Keratinocyte (primary cell): ENCODE results near the gene GLG1. TPM values are rescaled to one million over a fixed set of nuclear protein-coding genes. Genes with fewer than 3 reads are reported as not detected.
"Not testable (repeated sequence)": the region's sequence is repeated elsewhere in the genome, so short reads cannot be mapped to it uniquely, and the experiment has no call there.

ENCODE experiments used
- DNase-seq: peaks from one replicate; pipeline ENCODE4 v3.0.0-alpha.2; 2011; ENCODE audit warnings: low read depth, missing footprints, low spot score
- FAIRE-seq: peaks from 2 replicates; lab custom pipeline; 2011; peaks lifted over from hg19 to GRCh38; lab: Jason Lieb, UNC
- H2AFZ ChIP-seq: 2 replicates; pipeline ENCODE4 v1.6.0; 2012; ENCODE audit warnings: low read length, control low read depth, inconsistent platforms; ENCODE audit not compliant: control insufficient read depth
- H3K27ac ChIP-seq: 2 replicates; pipeline ENCODE4 v1.5.1; 2011; ENCODE audit warnings: low read length; ENCODE audit not compliant: control insufficient read depth, insufficient read depth
- H3K27me3 ChIP-seq: 3 replicates; pipeline ENCODE4 v1.6.0; 2011; ENCODE audit warnings: low read length; ENCODE audit not compliant: control insufficient read depth, insufficient read depth; ENCODE audit errors: extremely low read depth
- H3K36me3 ChIP-seq, 2 experiments: 2 replicates in 1 of 2; 3 replicates in 1 of 2; pipeline ENCODE4 v1.5.1; 2011; ENCODE audit warnings: low read length in 2 of 2, mild to moderate bottlenecking in 1 of 2; ENCODE audit not compliant: control insufficient read depth in 2 of 2, insufficient read depth in 2 of 2; ENCODE audit errors: extremely low read depth in 1 of 2
- H3K4me1 ChIP-seq: 3 replicates; pipeline ENCODE4 v1.5.1; 2011; ENCODE audit warnings: low read length; ENCODE audit not compliant: control insufficient read depth, insufficient read depth; ENCODE audit errors: extremely low read depth
- H3K4me2 ChIP-seq: 3 replicates; pipeline ENCODE4 v1.6.0; 2011; ENCODE audit warnings: low read depth, low read length; ENCODE audit not compliant: control insufficient read depth, insufficient read depth; ENCODE audit errors: extremely low read depth
- H3K4me3 ChIP-seq, 3 experiments: fragments of 200-600 bp in 1 of 3; sonication (generic) in 1 of 3; 2 replicates in 2 of 3; 3 replicates in 1 of 3; pipeline ENCODE4 v1.5.1; 2011 to 2016; ENCODE audit warnings: low read length in 3 of 3, mild to moderate bottlenecking in 3 of 3, control low read depth in 2 of 3, inconsistent platforms in 1 of 3, low read depth in 1 of 3, mixed read lengths in 1 of 3, mixed run types in 1 of 3, moderate library complexity in 1 of 3; ENCODE audit not compliant: control insufficient read depth in 2 of 3, insufficient read depth in 2 of 3; ENCODE audit errors: extremely low read depth in 1 of 3
- H3K79me2 ChIP-seq: 2 replicates; pipeline ENCODE4 v1.6.0; 2012; ENCODE audit warnings: low read length; ENCODE audit not compliant: control insufficient read depth, insufficient read depth
- H3K9ac ChIP-seq: 3 replicates; pipeline ENCODE4 v1.6.0; 2011; ENCODE audit warnings: low read length; ENCODE audit not compliant: control insufficient read depth, insufficient read depth; ENCODE audit errors: extremely low read depth
- H3K9me1 ChIP-seq: 3 replicates; pipeline ENCODE4 v1.6.0; 2011; ENCODE audit warnings: low read length; ENCODE audit not compliant: control insufficient read depth, insufficient read depth; ENCODE audit errors: extremely low read depth
- H3K9me3 ChIP-seq: 2 replicates; pipeline ENCODE4 v1.5.1; 2012; ENCODE audit warnings: low read depth, low read length; ENCODE audit not compliant: control insufficient read depth
- H4K20me1 ChIP-seq: 3 replicates; pipeline ENCODE4 v1.6.0; 2011; ENCODE audit warnings: low read length; ENCODE audit not compliant: control insufficient read depth, insufficient read depth; ENCODE audit errors: extremely low read depth
- dilution Hi-C: fragments of 300-500 bp; cut with MboI; formaldehyde crosslinking; loops from one replicate; pipeline ENCODE4 v1.7.0; 2020; ENCODE audit warnings: low sequenced_read_pairs; ENCODE audit not compliant: extremely low pct_ligation_motif_present
- polyA plus RNA-seq, 5 experiments: library from polyadenylated mRNA; depleted of rRNA in 3 of 5; stranded (reverse) in 3 of 5; stranded (forward) in 1 of 5; unstranded in 1 of 5; fragments of >200 nt; gene quantifications; 1 replicate in 1 of 5; 2 replicates in 3 of 5; 3 replicates in 1 of 5; pipeline versions ENCODE4 v1.2.1 to v1.2.3, GENCODE V29; 2011 to 2012; ENCODE audit warnings: missing spikeins in 2 of 5, low read depth in 1 of 5, low replicate concordance in 1 of 5

The GLG1 gene
- polyA plus RNA-seq, 1 donor (not counting 4 experiments of a cell fraction or from before 2014, with no cell fraction given), result 63.6 TPM

GRCh38 chr16:74410981-74411380 is 195.9 kb downstream of the GLG1 start:
- H3K9me1 ChIP-seq, H4K20me1 ChIP-seq, FAIRE-seq, DNase-seq, H3K36me3 ChIP-seq, H3K4me2 ChIP-seq, H3K4me1 ChIP-seq, H3K27me3 ChIP-seq, H3K4me3 ChIP-seq, H3K9ac ChIP-seq, H3K9me3 ChIP-seq, H2AFZ ChIP-seq, H3K27ac ChIP-seq, dilution Hi-C loops, H3K79me2 ChIP-seq: not testable (repeated sequence)

- H3K9ac ChIP-seq, FAIRE-seq, H3K36me3 ChIP-seq, H3K4me1 ChIP-seq, H3K4me3 ChIP-seq, DNase-seq, H3K79me2 ChIP-seq, H3K27me3 ChIP-seq, dilution Hi-C loops, H3K4me2 ChIP-seq, H3K27ac ChIP-seq, H2AFZ ChIP-seq, H3K9me3 ChIP-seq, H4K20me1 ChIP-seq, H3K9me1 ChIP-seq: not testable (repeated sequence)
Measured at GRCh38 chr16:74410057-74410957, 196.6 kb downstream of the GLG1 start.

GRCh38 chr16:74409185-74409981 is 197.5 kb downstream of the GLG1 start:
- H3K27ac ChIP-seq, H3K4me1 ChIP-seq, H2AFZ ChIP-seq, H4K20me1 ChIP-seq, dilution Hi-C loops, H3K79me2 ChIP-seq, H3K27me3 ChIP-seq, DNase-seq, H3K4me3 ChIP-seq, H3K9ac ChIP-seq, FAIRE-seq, H3K4me2 ChIP-seq, H3K36me3 ChIP-seq, H3K9me1 ChIP-seq, H3K9me3 ChIP-seq: not testable (repeated sequence)

- H3K9ac ChIP-seq, dilution Hi-C loops, H3K27ac ChIP-seq, H2AFZ ChIP-seq, H4K20me1 ChIP-seq, H3K9me3 ChIP-seq, FAIRE-seq, DNase-seq, H3K4me3 ChIP-seq, H3K4me2 ChIP-seq, H3K27me3 ChIP-seq, H3K79me2 ChIP-seq, H3K36me3 ChIP-seq, H3K4me1 ChIP-seq, H3K9me1 ChIP-seq: not testable (repeated sequence)
Measured at GRCh38 chr16:74407362-74407705, 199.6 kb downstream of the GLG1 start.
